GM21390 (cell line): Measurements from ENCODE around the gene ABCB10.
A peak's percentile ranks its signal among the peaks of the same experiment; 100 is the strongest.
"Not testable (repeated sequence)": the region's sequence is repeated elsewhere in the genome, so short reads cannot be mapped to it uniquely, and the experiment has no call there.

ENCODE experiments used
- ATAC-seq: cut with Tn5 transposase; IDR thresholded peaks from one replicate; pipeline ENCODE4 v1.9.1; 2021; ENCODE audit not compliant: unreplicated experiment

ABCB10 gene

DNA sequence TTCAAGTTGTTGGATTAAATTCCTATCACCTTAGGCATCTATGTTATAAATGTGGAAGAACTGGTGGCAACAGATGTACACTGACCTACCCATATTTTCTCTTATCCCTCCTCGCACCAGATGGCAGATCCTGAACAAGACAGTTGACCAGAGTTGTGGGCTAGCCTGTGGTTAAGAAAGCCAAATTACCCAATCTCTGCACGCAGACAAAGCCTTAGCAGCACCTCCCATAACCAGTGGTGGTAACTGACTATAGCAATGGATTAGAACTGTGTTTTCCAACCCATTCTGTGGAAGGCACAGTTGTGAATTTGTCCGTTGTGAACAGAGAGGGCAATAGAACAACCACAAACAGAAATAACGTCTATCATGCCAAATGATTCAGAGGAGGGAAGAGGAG is 20.6 kb downstream of the ABCB10 start:
- ATAC-seq: no peak

- no peak for ATAC-seq
Measured at GRCh38 chr1:229536982-229537381, 21.5 kb downstream of the ABCB10 start.

- ATAC-seq: no peak
Measured at GRCh38 chr1:229535230-229535629, 23.3 kb downstream of the ABCB10 start.

GRCh38 chr1:229531326-229531725 is 27.2 kb downstream of the ABCB10 start:
- ATAC-seq: no peak

DNA sequence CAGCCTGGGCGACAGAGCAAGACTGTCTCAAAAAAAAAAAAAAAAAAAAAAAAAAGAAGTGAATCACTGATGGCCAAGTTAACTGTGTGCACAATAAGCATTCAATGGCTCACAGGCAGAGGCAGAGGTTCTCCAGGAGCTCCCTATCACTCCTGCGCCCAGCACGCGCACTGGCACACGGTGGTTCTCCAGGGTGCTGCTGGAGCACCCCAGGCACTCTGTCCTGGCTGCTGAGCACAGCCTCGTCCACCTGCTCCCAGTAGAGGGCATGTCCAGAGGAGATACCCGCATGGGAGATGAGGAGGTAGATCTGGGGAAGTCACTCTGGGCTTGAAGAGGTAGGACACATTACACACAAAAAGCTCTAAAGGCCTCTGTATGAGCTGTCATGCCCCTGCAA is 28.9 kb downstream of the ABCB10 start:
- no peak for ATAC-seq

- no peak for ATAC-seq
Measured at GRCh38 chr1:229526695-229527094, 31.8 kb downstream of the ABCB10 start.

GRCh38 chr1:229523052-229523451 is 35.5 kb downstream of the ABCB10 start:
- no peak for ATAC-seq

- ATAC-seq: peak; percentile 84
Measured at GRCh38 chr1:229514578-229515275, 43.8 kb downstream of the ABCB10 start.

DNA sequence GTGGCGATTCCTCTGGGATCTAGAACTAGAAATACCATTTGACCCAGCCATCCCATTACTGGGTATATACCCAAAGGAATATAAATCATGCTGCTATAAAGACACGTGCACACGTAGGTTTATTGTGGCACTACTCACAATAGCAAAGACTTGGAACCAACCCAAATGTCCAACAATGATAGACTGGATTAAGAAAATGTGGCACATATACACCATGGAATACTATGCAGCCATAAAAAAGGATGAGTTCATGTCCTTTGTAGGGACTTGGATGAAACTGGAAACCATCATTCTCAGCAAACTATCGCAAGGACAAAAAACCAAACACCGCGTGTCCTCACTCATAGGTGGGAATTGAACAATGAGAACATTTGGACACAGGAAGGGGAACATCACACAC is 46.9 kb downstream of the ABCB10 start:
- ATAC-seq: not testable (repeated sequence)

DNA sequence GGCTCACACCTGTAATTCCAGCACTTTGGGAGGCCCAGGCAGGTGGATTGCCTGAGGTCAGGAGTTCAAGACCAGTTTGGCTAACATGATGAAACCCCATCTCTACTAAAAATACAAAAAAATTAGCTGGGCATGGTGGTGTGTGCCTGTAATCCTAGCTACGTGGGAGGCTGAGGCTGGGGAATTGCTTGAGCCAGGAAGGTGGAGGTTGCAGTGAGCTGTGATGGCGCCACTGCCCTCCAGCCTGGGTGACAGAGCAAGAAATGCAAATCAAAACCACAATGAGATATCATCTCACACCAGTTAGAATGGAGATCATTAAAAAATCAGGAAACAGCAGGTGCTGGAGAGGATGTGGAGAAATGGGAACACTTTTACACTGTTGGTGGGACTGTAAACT is 47.3 kb downstream of the ABCB10 start:
- ATAC-seq: not testable (repeated sequence)

DNA sequence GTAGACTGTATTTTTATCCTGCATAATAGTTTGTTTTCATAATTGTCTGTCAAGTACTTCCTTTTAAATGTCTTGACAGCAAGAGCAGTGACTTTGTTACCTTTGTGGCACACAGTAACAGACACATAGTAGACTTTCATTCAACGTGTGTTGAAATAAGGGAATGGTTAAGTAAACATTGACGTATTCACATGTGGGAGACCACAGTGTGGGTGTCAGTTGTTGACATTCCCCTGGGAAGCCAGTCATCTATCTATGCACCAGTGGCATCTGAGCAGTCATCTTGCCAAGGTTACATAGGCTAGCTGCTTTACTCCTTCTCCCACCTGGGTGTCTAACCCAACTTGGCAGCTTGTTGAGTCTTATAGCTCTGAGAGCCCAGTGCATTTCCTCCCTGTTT is 48.9 kb downstream of the ABCB10 start:
- ATAC-seq: no peak

GRCh38 chr1:229508823-229509337 is 49.6 kb downstream of the ABCB10 start:
- ATAC-seq: no peak

DNA sequence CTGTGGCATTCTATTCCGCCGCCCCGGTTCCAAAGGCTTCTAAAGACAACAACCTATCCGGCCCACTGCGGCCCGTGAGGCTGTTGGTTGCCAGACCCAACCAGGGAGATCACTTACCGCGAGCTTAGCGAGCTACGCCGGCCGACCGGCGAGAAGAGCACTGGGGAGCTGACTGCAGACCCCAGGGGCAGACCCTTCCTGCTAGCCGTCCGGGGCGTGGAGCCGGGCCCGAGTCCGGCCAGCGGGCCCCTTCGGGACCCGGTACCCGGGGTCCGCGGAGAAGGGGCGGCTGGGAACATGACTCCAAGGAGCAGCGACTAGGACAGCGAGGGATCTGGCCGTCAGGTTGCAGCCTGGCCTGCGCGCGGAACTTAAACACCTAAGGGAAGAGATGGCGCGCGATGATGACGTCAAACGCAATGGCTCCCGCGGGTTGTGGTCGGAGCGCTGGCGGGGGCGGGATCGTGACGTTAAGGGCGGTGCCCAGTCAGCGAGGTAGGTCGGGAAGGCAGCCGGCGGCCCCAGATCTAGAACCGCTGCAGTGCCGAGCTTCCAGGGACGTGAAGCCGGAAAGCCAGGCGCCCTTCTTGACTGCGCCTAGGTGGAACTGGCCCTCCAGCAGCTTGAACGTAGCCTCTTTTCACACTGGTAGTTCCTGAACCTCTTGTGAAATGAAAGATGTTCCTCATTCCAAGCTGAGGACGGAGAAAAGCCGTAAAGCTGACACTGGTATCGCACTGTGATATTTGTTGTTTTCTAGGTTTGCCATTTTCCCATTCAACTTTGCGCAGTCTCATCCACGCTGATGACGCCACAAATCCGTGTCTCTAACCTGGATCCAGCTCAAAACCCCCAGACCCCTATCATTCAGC is 50.3 kb downstream of the ABCB10 start, which contains the start of gene NUP133:
Gene NUP133, minus strand, starts transcription at position 391 of the 872 bp plus-strand sequence. Its CDS starts 92 bp downstream, at position 299.
- peak; percentile 94 for ATAC-seq

DNA sequence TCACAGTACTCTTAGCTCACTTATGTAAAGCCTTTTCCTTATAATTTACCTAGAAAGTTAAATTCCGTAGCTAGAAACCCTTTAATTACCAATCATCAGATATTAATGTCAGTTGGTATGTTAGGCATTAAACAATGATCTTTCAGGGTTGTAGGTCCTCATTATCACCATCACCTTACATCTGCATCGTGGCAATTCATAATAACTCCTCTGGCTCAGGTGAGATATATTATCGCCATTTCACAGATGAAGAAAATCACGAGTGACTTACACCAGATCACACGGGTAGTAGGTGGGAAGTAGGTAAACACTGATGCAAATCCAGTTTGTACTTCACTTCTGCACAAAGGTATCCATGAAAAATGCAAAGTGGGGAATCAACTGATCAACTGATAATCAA is 51.0 kb downstream of the ABCB10 start:
- peak; percentile 6 for ATAC-seq

- no peak for ATAC-seq
Measured at GRCh38 chr1:229506633-229507032, 51.9 kb downstream of the ABCB10 start.

- no peak for ATAC-seq
Measured at GRCh38 chr1:229495782-229496181, 62.7 kb downstream of the ABCB10 start.

DNA sequence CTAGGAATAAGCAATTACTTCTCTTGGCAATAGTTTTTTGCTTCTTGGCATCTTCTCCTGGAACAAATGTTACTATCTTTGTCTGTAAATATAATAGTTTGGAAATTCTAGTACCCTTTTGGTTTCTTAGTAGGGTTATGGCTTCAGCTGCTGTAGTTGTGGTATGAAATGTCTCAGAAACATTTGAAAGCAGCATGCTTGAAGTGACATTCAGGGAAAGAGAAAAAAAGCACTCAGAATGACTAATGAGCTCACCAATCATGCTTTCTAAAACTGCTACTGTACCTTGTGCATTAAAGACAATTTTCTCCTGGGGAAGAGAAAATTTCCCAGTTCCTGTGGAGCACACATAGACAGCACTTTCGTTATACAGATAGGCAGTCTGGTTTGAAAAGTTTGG is 71.3 kb downstream of the ABCB10 start:
- ATAC-seq: no peak

DNA sequence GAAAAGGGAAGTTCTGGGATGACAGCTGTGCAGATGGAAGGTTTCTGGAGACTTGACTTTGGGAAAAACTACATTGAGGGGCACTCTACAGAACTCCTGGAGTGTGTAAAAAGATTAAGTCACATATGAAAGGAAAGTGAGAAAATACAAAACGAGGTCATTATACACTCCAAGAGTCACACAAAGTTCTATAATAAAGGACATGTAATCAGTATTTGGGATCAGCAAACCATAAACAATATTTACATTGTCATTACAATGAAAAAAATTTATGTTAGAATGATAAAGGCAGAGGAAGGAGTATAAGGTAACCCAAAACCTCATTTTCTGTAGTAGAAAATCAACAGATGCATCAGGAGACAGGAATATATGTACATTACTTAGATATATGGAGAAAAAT is 73.2 kb downstream of the ABCB10 start:
- ATAC-seq: no peak

GRCh38 chr1:229482511-229482910 is 76.0 kb downstream of the ABCB10 start:
- no peak for ATAC-seq

DNA sequence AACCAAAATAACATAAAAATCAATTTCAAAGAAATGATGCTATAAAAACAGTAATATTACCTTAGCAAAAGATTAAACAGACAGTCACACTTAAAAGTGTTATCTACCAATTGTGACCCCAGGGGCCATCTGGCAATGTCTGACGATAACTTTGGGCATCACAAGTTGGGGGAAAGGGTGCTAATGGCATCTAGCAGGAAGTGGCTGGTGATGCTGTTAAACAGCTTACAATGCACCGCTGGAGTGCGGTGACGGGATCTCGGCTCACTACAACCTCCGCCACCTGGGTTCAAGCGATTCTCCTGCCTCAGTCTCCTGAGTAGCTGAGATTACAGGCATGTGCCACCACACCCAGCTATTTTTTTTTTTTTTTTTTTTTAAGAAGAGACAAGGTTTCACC is 78.0 kb downstream of the ABCB10 start:
- ATAC-seq: no peak

GRCh38 chr1:229479660-229480399 is 78.7 kb downstream of the ABCB10 start:
- ATAC-seq: peak; percentile 74
